Prostate gland (tissue), 2 donors: ENCODE data around the gene TMEM200B.

ENCODE experiments used
- CTCF ChIP-seq, 4 experiments: fragments of 200-600 bp in 2 of 4; fragments of 450-650 bp in 2 of 4; sonication (generic) in 2 of 4; IDR thresholded peaks; 1 replicate in 3 of 4; 2 replicates in 1 of 4; pipeline ENCODE4 v1.5.1; 2016 to 2019; ENCODE audit warnings: antibody characterized with exemption in 4 of 4, mild to moderate bottlenecking in 2 of 4, moderate library complexity in 2 of 4
- POLR2A ChIP-seq: fragments of 450-650 bp; IDR thresholded peaks from one replicate; pipeline ENCODE4 v1.6.1; 2016; ENCODE audit warnings: antibody characterized with exemption, mild to moderate bottlenecking

GRCh38 chr1:29094433-29094832 is 29.3 kb downstream of the TMEM200B start:
- TF ChIP-seq CTCF (IDR thresholded peaks at IDR 0.05) (no peak), POLR2A (no peak)
